Stimulated activated CD4-positive, alpha-beta T cell treated with anti-CD3 and anti-CD28 coated beads, Interleukin-12 subunit alpha, Interleukin-12 subunit beta, amount 100 ng/mL, for 48 hours (primary cell): Measurements from ENCODE around the gene TSPAN5.
"Not testable (repeated sequence)": the region's sequence is repeated elsewhere in the genome, so short reads cannot be mapped to it uniquely, and the experiment has no call there.

ENCODE experiments used
- DNase-seq, 3 donors: peaks; one replicate each; pipeline ENCODE4 v3.0.0-alpha.2; 2020; ENCODE audit warnings: low read depth in 2 of 3, low spot score in 1 of 3

Gene TSPAN5

GRCh38 chr4:98658287-98659105, at the start of gene TSPAN5:
Gene TSPAN5, minus strand, starts transcription at chr4:98658611.
- peak; percentile 62 to 84 (median 64) for DNase-seq

GRCh38 chr4:98706935-98707334, 48.5 kb upstream of the TSPAN5 start:
- DNase-seq: no peak

- peak in 1 of 3 donors; percentile 20 for DNase-seq
These were observed 47.9 kb upstream of the TSPAN5 start for GRCh38 chr4:98706200-98706813.

GRCh38 chr4:98705586-98705985, 47.2 kb upstream of the TSPAN5 start:
- DNase-seq: not testable (repeated sequence)

- no peak for DNase-seq
These were observed 42.2 kb upstream of the TSPAN5 start for GRCh38 chr4:98700656-98701055.

- no peak for DNase-seq
These were observed 35.7 kb upstream of the TSPAN5 start for GRCh38 chr4:98694076-98694475.

GRCh38 chr4:98692411-98692810, 34.0 kb upstream of the TSPAN5 start:
- DNase-seq: no peak

- no peak for DNase-seq
These were observed 33.2 kb upstream of the TSPAN5 start for GRCh38 chr4:98691588-98691987.

- DNase-seq: no peak
These were observed 31.2 kb upstream of the TSPAN5 start for GRCh38 chr4:98689507-98690174.

GRCh38 chr4:98688411-98689290, 30.2 kb upstream of the TSPAN5 start:
- DNase-seq: peak in 2 of 3 donors; percentile 18 to 19

GRCh38 chr4:98687876-98688275, 29.5 kb upstream of the TSPAN5 start:
- DNase-seq: no peak

- no peak for DNase-seq
These were observed 28.4 kb upstream of the TSPAN5 start for GRCh38 chr4:98686847-98687246.

- DNase-seq: no peak
These were observed 27.8 kb upstream of the TSPAN5 start for GRCh38 chr4:98686043-98686707.

GRCh38 chr4:98685225-98686042, 27.0 kb upstream of the TSPAN5 start:
- no peak for DNase-seq

- no peak for DNase-seq
These were observed 24.3 kb upstream of the TSPAN5 start for GRCh38 chr4:98682719-98683118.

- DNase-seq: no peak
These were observed 22.4 kb upstream of the TSPAN5 start for GRCh38 chr4:98680806-98681205.

- DNase-seq: no peak
These were observed 21.3 kb upstream of the TSPAN5 start for GRCh38 chr4:98679738-98680137.

GRCh38 chr4:98677799-98678198, 19.4 kb upstream of the TSPAN5 start:
- no peak for DNase-seq

- DNase-seq: no peak
These were observed 16.2 kb upstream of the TSPAN5 start for GRCh38 chr4:98674404-98675173.
